ENCODE results near the gene IL18.
"Not testable (repeated sequence)": the region's sequence is repeated elsewhere in the genome, so short reads cannot be mapped to it uniquely, and the experiment has no call there.

Gene IL18

GRCh38 chr11:112163875-112164685 lies at the start of gene IL18:
IL18 (minus strand) TSS chr11:112164094; CDS start chr11:112155053, 9,041 bp downstream.
- no peak for FAIRE-seq
- no peak for DNase-seq (ENCODE audit: insufficient read length, low spot score)

DNA sequence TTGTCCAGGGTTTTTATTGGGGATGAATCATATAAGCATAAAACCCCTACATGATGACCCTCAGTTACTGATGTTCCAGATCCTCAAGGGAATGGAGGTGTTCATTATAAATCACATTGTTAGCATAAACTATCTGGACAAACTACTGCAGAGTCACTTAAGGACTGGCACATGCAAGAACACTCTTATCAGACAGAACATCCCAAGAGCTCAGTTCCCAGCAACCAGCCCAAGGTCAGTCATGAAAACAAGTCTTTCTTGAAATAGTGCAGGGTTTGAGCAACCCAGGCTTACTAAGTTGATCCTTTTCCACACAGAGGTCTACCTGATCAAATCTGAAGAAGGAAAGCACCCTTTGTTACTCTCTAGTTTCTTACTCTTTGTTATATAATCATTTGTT lies 48.8 kb upstream of the IL18 start:
- DNase-seq (ENCODE audit: insufficient read length, low spot score) (no peak), FAIRE-seq (no peak)

- DNase-seq (ENCODE audit: insufficient read length, low spot score) = no peak
- FAIRE-seq = peak; percentile 62
These were observed 48.4 kb upstream of the IL18 start for GRCh38 chr11:112212290-112212689.

DNA sequence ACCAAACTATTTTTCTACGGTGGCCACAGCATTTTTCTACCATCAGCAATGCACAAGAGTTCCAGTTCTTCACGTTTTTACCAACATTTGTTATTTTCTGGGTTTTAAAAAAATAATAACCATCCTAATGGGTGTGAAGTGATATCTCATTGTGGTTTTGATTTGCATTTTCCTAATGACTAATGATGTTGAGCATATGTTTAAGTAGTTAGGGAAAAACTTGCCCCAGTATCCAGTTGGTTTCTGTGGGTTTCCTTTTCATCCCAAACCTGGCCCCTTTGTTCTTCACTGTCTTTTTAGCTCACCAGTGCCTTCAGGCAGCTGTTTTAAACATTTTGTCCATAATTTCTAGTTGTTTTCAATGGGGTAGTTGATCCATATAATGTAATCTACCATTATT lies 47.6 kb upstream of the IL18 start:
- DNase-seq (ENCODE audit: insufficient read length, low spot score) (no peak), FAIRE-seq (no peak)

DNA sequence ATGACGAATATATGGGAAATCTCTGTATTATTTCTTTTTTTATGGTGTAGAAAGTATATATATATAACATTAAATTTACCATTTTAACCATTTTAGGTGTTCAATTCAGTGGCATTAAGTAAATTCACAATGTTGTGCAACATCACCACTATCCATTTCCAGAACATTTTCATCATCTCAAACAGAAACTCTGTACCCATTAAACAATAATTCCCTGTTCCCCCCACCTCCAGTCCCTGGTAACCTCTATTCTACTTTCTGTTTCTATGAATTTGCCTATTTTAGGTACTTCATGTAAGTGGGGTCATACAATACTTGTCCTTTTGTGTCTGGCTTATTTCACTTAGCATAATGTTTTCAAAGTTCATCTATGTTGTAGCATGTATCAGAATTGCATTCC lies 47.0 kb upstream of the IL18 start:
- peak; percentile 9 for FAIRE-seq
- DNase-seq (ENCODE audit: insufficient read length, low spot score) = no peak

- DNase-seq (ENCODE audit: insufficient read length, low spot score) = no peak
- FAIRE-seq = no peak
These were observed 42.2 kb upstream of the IL18 start for GRCh38 chr11:112206071-112206470.

GRCh38 chr11:112200252-112200651 lies 36.4 kb upstream of the IL18 start:
- DNase-seq (ENCODE audit: insufficient read length, low spot score) (no peak), FAIRE-seq (no peak)

DNA sequence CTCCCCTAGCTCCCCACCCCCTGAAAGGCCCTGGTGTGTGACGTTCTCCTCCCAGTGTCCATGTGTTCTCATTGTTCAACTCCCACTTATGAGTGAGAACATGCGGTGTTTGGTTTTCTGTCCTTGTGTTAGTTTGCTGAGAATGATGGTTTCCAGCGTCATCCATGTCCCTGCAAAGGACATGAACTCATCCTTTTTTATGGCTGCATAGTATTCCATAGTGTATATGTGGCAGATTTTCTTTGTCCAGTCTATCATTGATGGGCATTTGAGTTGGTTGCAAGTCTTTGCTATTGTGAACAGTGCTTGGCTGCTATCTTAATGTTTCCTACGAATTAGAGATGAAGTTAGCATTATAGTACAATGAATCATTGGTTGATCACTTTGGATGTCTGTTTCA lies 35.2 kb upstream of the IL18 start:
- DNase-seq (ENCODE audit: insufficient read length, low spot score); FAIRE-seq: not testable (repeated sequence)

DNA sequence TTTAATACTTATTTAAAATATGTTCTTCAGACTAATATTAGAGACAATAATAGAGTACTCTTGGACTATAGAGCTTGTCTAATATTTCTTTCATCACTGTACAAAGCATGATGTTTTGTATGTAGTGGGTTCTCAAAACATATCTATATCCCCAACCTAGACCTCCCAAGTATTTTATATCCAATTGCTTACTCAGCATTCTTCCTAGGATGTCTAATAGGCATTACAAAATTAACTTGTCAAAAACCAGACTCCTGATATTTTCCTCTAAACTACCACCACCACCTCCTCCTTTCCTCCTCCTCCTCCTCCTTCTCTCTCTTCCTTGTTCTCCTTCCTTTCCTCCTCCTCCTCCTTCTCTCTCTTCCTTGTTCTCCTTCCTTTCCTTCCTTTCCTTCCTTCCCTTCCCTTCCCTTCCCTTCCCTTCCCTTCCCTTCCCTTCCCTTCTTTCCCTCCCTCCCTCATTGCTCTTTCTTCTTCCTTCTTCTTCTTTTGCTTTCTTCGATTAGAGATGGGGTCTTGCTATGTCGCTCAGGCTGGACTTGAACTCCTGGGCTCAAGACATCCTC lies 32.7 kb upstream of the IL18 start:
- DNase-seq (ENCODE audit: insufficient read length, low spot score) = no peak
- FAIRE-seq = peak; percentile 85

DNA sequence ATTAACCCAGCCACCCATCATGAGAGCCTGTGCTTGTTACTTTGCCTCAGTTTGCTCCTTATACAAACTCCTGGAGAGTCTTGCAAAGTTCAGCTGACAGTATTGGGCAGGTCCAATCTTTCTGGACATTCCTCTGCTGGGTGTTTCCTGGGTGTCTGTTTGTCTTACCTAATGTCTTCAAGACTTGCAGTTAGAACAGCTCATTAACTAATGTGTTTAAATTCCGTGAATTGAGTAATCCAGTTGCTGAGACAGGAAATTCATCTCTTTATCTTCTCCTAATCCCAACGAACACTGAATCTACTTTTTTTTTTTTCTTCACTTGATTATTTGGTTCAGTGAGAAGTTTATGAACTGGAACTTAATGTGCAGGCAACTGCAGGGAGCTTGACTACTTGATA lies 32.1 kb upstream of the IL18 start:
- DNase-seq (ENCODE audit: insufficient read length, low spot score) (no peak), FAIRE-seq (no peak)

- not testable (repeated sequence) for FAIRE-seq
These were observed 31.2 kb upstream of the IL18 start for GRCh38 chr11:112195113-112195512.

GRCh38 chr11:112186304-112186703 lies 22.4 kb upstream of the IL18 start:
- FAIRE-seq (no peak), DNase-seq (ENCODE audit: insufficient read length, low spot score) (no peak)

More at GRCh38 chr11:112195113-112195512, 31.2 kb upstream of the IL18 start:
- DNase-seq (ENCODE audit: insufficient read length, low spot score) = not testable (repeated sequence)

DNA sequence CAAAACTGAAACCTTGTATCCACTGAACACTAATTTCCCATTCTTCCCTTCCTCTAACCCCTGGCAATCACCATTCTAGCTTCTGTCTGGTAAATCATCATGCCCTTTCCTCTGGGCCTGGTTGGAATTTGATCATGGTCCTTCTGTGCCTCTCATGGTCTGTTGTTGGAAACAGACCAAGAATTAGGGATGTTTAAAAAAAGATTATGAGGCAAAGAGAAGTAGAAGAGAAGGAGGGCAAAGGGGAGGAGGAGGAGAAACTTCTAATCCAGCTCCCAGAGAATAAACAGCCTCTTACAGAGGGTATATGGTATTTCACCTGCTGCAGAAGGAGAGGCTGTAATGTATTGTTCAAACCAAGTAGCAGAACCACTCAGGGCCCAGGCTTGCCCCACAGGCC lies 22.0 kb upstream of the IL18 start:
- FAIRE-seq (peak; percentile 55), DNase-seq (ENCODE audit: insufficient read length, low spot score) (no peak)

- no peak for FAIRE-seq
- no peak for DNase-seq (ENCODE audit: insufficient read length, low spot score)
These were observed 19.0 kb upstream of the IL18 start for GRCh38 chr11:112182867-112183266.

GRCh38 chr11:112179601-112180000 lies 15.7 kb upstream of the IL18 start:
- DNase-seq (ENCODE audit: insufficient read length, low spot score) (no peak), FAIRE-seq (peak; percentile 67)

DNA sequence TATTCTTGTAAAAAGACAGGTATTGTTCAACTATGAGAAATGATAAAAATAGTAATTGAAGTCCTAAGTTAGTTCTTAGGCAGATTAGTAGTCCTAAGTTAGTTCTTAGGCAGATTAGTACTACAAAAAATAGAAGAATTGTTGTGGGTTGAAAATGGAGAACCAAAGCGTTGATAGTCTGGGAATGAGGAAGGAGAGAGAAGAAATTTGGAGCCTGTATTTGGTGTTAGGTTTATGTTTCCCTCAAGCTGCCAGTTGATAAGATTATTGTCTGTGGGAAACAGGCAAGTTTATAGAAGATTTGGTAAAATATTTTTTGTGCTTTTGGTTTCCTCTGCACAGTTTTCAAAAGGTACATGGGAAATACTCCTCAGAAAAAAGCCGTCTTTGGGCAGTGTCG lies 15.0 kb upstream of the IL18 start:
- DNase-seq (ENCODE audit: insufficient read length, low spot score) (no peak), FAIRE-seq (no peak)

GRCh38 chr11:112178428-112178827 lies 14.5 kb upstream of the IL18 start:
- FAIRE-seq (no peak), DNase-seq (ENCODE audit: insufficient read length, low spot score) (no peak)

- DNase-seq (ENCODE audit: insufficient read length, low spot score) (no peak), FAIRE-seq (no peak)
These were observed 13.7 kb upstream of the IL18 start for GRCh38 chr11:112177589-112177988.

- DNase-seq (ENCODE audit: insufficient read length, low spot score) (no peak), FAIRE-seq (peak; percentile 28)
These were observed 12.2 kb upstream of the IL18 start for GRCh38 chr11:112176077-112176476.

GRCh38 chr11:112175599-112175952 lies 11.7 kb upstream of the IL18 start:
- no peak for DNase-seq (ENCODE audit: insufficient read length, low spot score)
- FAIRE-seq = no peak

DNA sequence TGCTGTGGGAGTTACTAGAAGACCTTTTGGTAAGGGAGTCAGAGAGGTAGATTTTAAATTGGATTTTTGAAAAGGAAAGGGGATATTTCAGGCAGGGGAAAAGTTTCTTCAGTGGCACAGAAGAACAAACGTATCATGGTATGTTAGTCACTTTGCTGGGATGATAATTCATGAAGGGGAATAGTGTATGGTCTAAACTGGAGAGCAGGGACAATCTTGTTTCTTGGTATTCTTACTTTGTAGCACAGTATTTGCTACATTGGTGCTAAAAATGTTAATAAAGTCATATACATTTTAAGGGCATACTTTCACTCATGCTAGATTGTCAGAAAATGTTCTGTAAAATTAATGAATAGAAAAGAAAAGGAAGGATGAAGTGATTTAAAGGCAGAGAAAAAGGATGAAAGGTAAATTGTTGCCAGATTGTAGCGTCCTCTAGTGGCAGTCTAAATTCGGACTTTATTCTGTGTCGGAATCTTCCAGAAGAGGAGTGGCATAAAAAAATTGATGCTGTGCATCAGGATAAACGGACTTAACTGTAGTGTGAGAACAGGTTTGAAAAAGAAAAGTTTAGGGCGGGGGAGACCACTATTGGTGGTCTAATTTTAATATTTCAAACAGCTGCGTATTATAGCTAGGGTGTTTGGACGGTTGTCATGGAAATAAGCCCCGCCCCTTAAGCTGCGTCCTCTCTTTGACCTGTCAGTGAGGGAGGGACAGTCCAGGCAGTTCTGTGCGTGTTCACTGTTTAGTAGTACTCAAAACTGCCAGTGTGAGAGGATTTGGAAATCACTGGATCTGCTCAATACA lies 11.1 kb upstream of the IL18 start, which contains the start of gene BCO2:
Gene BCO2 (plus strand): TSS at position 724 of the 810 bp plus-strand sequence. CDS start 90 bp downstream, outside the sequence.
- DNase-seq (ENCODE audit: insufficient read length, low spot score) (peak; percentile 84), FAIRE-seq (peak; percentile 95)

All from HTR-8/SVneo (cell line).